Measurements from ENCODE around the gene FCSK.

The FCSK gene

DNA sequence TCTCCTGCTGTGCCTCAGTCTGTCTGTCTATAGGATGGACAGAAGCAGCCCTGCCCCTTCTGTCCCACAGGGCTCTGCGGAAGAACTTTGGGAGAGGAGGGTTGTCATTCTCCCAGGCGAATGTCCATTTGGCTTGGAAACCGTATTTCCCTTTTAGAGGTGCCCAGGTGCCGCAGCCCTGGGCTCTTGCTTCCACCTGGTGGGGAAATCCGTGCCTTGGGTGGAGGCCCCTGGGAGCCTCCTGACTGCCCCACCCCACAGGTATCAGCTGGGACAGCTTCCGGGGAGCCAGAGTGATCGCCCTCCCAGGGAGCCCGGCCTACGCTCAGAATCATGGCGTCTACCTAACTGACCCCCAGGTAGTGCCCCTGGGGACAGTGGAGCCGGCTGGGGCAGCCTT is 12.7 kb downstream of the FCSK start:
- Histone ChIP-seq H3K9me3 (ENCODE audit: control insufficient read depth, insufficient read depth, low read depth, low read length) (no peaks in the 10 kb centered on the region), H3K4me3 (ENCODE audit: low read depth, low read length) (no peak overlapping the region), H3K36me3 (ENCODE audit: control insufficient read depth in 2 of 2, insufficient read depth in 1 of 2, low read length in 2 of 2) (peaks cover 0 to 11% of the 10 kb centered on the region in 2 experiments; a peak in 2 of 3 replicates), H3K4me1 (ENCODE audit: control insufficient read depth, insufficient read depth, low read length) (no peaks in the 10 kb centered on the region), H3K27ac (ENCODE audit: extremely low read depth, low read depth, low read length) (no peak overlapping the region)
- ChIA-PET CTCF (interaction anchor here (0.6 kb wide), 1 partner anchor 86 kb away, joined by 3 read pairs; no protein-coding TSS in a partner anchor), POLR2A (no interaction called here)
- TF ChIP-seq ZFP37 (tag by site-specific recombination; IDR thresholded peaks at IDR 0.05) (no peak), ZNF521 (tag by site-specific recombination; IDR thresholded peaks at IDR 0.05) (no peak), ZNF391 (tag by site-specific recombination; IDR thresholded peaks at IDR 0.05; ENCODE audit: borderline replicate concordance, low read depth) (no peak), ZNF223 (tag by site-specific recombination; IDR thresholded peaks at IDR 0.05) (no peak), KLF8 (tag by site-specific recombination; IDR thresholded peaks at IDR 0.05) (no peak), ZNF843 (tag by site-specific recombination; IDR thresholded peaks at IDR 0.05) (no peak), SCRT1 (tag by site-specific recombination; IDR thresholded peaks at IDR 0.05; ENCODE audit: borderline replicate concordance) (no peak), ZXDB (tag by site-specific recombination; IDR thresholded peaks at IDR 0.05) (no peak), ZNF2 (tag by site-specific recombination; IDR thresholded peaks at IDR 0.05) (no peak), ZFP69B (tag by site-specific recombination; IDR thresholded peaks at IDR 0.05) (no peak)
- TF ChIP-seq, protein P1, sequence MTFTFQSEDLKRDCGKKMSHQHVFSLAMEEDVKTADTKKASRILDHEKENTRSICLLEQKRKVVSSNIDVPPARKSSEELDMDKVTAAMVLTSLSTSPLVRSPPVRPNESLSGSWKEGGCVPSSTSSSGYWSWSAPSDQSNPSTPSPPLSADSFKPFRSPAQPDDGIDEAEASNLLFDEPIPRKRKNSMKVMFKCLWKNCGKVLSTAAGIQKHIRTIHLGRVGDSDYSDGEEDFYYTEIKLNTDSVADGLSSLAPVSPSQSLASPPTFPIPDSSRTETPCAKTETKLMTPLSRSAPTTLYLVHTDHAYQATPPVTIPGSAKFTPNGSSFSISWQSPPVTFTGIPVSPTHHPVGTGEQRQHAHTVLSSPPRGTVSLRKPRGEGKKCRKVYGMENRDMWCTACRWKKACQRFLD (tag by site-specific recombination; IDR thresholded peaks at IDR 0.05) = no peak
- TF ChIP-seq, protein P2, sequence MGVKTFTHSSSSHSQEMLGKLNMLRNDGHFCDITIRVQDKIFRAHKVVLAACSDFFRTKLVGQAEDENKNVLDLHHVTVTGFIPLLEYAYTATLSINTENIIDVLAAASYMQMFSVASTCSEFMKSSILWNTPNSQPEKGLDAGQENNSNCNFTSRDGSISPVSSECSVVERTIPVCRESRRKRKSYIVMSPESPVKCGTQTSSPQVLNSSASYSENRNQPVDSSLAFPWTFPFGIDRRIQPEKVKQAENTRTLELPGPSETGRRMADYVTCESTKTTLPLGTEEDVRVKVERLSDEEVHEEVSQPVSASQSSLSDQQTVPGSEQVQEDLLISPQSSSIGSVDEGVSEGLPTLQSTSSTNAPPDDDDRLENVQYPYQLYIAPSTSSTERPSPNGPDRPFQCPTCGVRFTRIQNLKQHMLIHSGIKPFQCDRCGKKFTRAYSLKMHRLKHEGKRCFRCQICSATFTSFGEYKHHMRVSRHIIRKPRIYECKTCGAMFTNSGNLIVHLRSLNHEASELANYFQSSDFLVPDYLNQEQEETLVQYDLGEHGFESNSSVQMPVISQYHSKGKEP (tag by site-specific recombination; IDR thresholded peaks at IDR 0.05) = no peak

DNA sequence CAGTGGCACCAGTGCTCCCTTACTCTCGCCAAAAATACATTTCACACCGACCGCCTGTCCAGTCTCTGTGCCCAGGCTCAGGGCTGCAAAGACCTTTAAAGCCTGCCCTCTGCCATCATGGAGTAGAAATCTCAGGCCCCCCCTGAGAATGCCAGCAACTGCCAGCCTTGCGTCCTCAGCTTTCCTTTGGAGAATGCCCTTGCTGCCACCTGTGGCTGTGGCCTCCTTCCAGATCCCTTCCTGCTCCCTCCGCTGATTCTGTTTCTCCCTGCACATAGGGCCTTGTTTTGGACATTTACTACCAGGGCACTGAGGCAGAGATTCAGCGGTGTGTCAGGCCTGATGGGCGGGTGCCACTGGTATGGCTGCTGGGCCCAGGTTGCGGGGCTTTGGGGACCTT is 13.2 kb downstream of the FCSK start:
- Histone ChIP-seq H3K4me1 (ENCODE audit: control insufficient read depth, insufficient read depth, low read length) (no peaks in the 10 kb centered on the region), H3K9me3 (ENCODE audit: control insufficient read depth, insufficient read depth, low read depth, low read length) (no peaks in the 10 kb centered on the region), H3K36me3 (ENCODE audit: control insufficient read depth in 2 of 2, insufficient read depth in 1 of 2, low read length in 2 of 2) (peaks cover 0 to 11% of the 10 kb centered on the region in 2 experiments; a peak in 2 of 3 replicates), H3K27ac (ENCODE audit: extremely low read depth, low read depth, low read length) (no peak overlapping the region), H3K4me3 (ENCODE audit: low read depth, low read length) (no peak overlapping the region)
- CTCF ChIA-PET = interaction anchor here (0.6 kb wide), 1 partner anchor 87 kb away, joined by 3 read pairs; no protein-coding TSS in a partner anchor
- TF ChIP-seq ZNF768 (tag by site-specific recombination; IDR thresholded peaks at IDR 0.05) (no peak), SCRT2 (tag by site-specific recombination; IDR thresholded peaks at IDR 0.05) (peak; percentile 84), SCRT1 (tag by site-specific recombination; IDR thresholded peaks at IDR 0.05; ENCODE audit: borderline replicate concordance) (peak; percentile 23; the same call in 1 of the 2 replicates), YY1 (tag by site-specific recombination; IDR thresholded peaks at IDR 0.05) (no peak)
- TF ChIP-seq, protein P3, sequence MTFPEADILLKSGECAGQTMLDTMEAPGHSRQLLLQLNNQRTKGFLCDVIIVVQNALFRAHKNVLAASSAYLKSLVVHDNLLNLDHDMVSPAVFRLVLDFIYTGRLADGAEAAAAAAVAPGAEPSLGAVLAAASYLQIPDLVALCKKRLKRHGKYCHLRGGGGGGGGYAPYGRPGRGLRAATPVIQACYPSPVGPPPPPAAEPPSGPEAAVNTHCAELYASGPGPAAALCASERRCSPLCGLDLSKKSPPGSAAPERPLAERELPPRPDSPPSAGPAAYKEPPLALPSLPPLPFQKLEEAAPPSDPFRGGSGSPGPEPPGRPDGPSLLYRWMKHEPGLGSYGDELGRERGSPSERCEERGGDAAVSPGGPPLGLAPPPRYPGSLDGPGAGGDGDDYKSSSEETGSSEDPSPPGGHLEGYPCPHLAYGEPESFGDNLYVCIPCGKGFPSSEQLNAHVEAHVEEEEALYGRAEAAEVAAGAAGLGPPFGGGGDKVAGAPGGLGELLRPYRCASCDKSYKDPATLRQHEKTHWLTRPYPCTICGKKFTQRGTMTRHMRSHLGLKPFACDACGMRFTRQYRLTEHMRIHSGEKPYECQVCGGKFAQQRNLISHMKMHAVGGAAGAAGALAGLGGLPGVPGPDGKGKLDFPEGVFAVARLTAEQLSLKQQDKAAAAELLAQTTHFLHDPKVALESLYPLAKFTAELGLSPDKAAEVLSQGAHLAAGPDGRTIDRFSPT (tag by site-specific recombination; IDR thresholded peaks at IDR 0.05) = no peak
- POLR2A ChIA-PET = no interaction called here

DNA sequence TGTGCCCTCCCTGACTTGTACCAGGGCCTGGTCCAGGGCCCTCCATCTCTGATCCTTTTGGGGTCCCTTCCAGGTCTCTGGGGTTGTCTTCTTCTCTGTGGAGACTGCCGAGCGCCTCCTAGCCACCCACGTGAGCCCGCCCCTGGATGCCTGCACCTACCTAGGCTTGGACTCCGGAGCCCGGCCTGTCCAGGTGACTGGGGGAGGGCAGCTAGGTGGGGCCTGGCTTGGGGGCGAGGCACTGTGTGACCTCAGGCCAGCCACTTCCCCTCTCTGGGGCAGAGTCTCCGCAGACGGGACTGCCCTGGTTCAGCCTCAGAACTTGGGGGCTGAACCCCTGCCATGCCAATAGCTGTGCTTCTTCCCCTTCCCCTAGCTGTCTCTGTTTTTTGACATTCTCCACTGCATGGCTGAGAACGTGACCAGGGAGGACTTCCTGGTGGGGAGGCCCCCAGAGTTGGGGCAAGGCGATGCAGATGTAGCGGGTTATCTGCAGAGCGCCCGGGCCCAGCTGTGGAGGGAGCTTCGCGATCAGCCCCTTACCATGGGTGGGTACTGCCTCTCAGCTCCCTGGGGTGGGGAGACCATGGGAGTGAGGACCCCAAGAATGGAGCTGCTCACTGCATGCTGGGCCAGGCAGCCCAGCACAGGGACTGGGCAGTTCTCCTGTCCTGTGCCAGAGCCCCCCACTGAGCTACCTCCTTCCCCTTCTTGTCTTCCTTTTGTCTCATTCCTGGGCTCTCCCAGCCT is 14.6 kb downstream of the FCSK start:
- Histone ChIP-seq H3K27ac (ENCODE audit: extremely low read depth, low read depth, low read length) (no peak overlapping the region), H3K9me3 (ENCODE audit: control insufficient read depth, insufficient read depth, low read depth, low read length) (no peaks in the 10 kb centered on the region), H3K4me1 (ENCODE audit: control insufficient read depth, insufficient read depth, low read length) (no peaks in the 10 kb centered on the region), H3K4me3 (ENCODE audit: low read depth, low read length) (no peak overlapping the region), H3K36me3 (ENCODE audit: control insufficient read depth in 2 of 2, insufficient read depth in 1 of 2, low read length in 2 of 2) (peaks cover 0 to 6% of the 10 kb centered on the region in 2 experiments; a peak in 1 of 3 replicates)
- TF ChIP-seq GLIS2 (tag by site-specific recombination; IDR thresholded peaks at IDR 0.05) = peak; percentile 33; the same call in 1 of the 2 replicates
- no peak for TF ChIP-seq ZNF155 (tag by site-specific recombination; IDR thresholded peaks at IDR 0.05)
- TF ChIP-seq ZNF791 (tag by site-specific recombination; IDR thresholded peaks at IDR 0.05) = no peak
- TF ChIP-seq ZNF768 (tag by site-specific recombination; IDR thresholded peaks at IDR 0.05) = 0 out of 2 replicates have a peak, but pooled peaks have one; percentile 13
- ChIA-PET POLR2A (interaction anchor here (0.5 to 0.7 kb wide), 2 partner anchors 14 to 87 kb away, joined by 3 to 6 read pairs; no protein-coding TSS in a partner anchor), CTCF (interaction anchor here (1.3 kb wide), 1 partner anchor 74 kb away, joined by 3 read pairs; no protein-coding TSS in a partner anchor)

All from HEK293 (cell line).